ENCODE measurements around the gene TOX4. TPM values are rescaled to one million over a fixed set of nuclear protein-coding genes. Genes with fewer than 3 reads are reported as not detected.

Gene TOX4
- total RNA-seq, 1 experiment from 2014 or later, result 30.5 TPM

- no peak for DNase-seq (ENCODE audit: low spot score)
These were observed 24.6 kb downstream of the TOX4 start for GRCh38 chr14:21501568-21501967.

- DNase-seq (ENCODE audit: low spot score), result no peak
These were observed 26.4 kb downstream of the TOX4 start for GRCh38 chr14:21503376-21503775.

- DNase-seq (ENCODE audit: low spot score), result no peak
These were observed 28.1 kb downstream of the TOX4 start for GRCh38 chr14:21505012-21505553.

GRCh38 chr14:21506557-21506956 is 29.6 kb downstream of the TOX4 start:
- DNase-seq (ENCODE audit: low spot score), result no peak

- DNase-seq (ENCODE audit: low spot score), result no peak
These were observed 32.6 kb downstream of the TOX4 start for GRCh38 chr14:21509432-21510143.

- DNase-seq (ENCODE audit: low spot score), result peak; percentile 97
These were observed 34.0 kb downstream of the TOX4 start, which contains the start of gene METTL3 for GRCh38 chr14:21510735-21511657. TSS of gene METTL3 (minus strand) at chr14:21511340. CDS start at chr14:21511223, 117 bp downstream.

GRCh38 chr14:21514341-21514740 is 37.3 kb downstream of the TOX4 start:
- no peak for DNase-seq (ENCODE audit: low spot score)

GRCh38 chr14:21518725-21519124 is 41.7 kb downstream of the TOX4 start:
- DNase-seq (ENCODE audit: low spot score), result no peak

GRCh38 chr14:21520767-21521166 is 43.8 kb downstream of the TOX4 start:
- no peak for DNase-seq (ENCODE audit: low spot score)

- peak; percentile 8 for DNase-seq (ENCODE audit: low spot score)
These were observed 44.5 kb downstream of the TOX4 start for GRCh38 chr14:21521501-21521900.

- no peak for DNase-seq (ENCODE audit: low spot score)
These were observed 46.2 kb downstream of the TOX4 start for GRCh38 chr14:21523203-21523602.

- DNase-seq (ENCODE audit: low spot score), result no peak
These were observed 47.8 kb downstream of the TOX4 start for GRCh38 chr14:21524575-21525490.

GRCh38 chr14:21525571-21525961 is 48.6 kb downstream of the TOX4 start:
- no peak for DNase-seq (ENCODE audit: low spot score)

- peak; percentile 19 for DNase-seq (ENCODE audit: low spot score)
These were observed 49.1 kb downstream of the TOX4 start, which contains the start of gene SALL2 for GRCh38 chr14:21525962-21526671. TSS of gene SALL2 (minus strand) at chr14:21526346. CDS start at chr14:21526127, 219 bp downstream.

- no peak for DNase-seq (ENCODE audit: low spot score)
These were observed 49.8 kb downstream of the TOX4 start for GRCh38 chr14:21526672-21527317.

- no peak for DNase-seq (ENCODE audit: low spot score)
These were observed 50.3 kb downstream of the TOX4 start for GRCh38 chr14:21527318-21527679.

GRCh38 chr14:21528381-21529348 is 51.7 kb downstream of the TOX4 start:
- no peak for DNase-seq (ENCODE audit: low spot score)

GRCh38 chr14:21529515-21529914 is 52.5 kb downstream of the TOX4 start:
- DNase-seq (ENCODE audit: low spot score), result no peak

GRCh38 chr14:21533294-21533693 is 56.3 kb downstream of the TOX4 start:
- no peak for DNase-seq (ENCODE audit: low spot score)
